Lung (tissue), 12 donors: Measurements from ENCODE around the gene RBP5. TPM values are rescaled to one million over a fixed set of nuclear protein-coding genes. Genes with fewer than 3 reads are reported as not detected.

Experiments
- ATAC-seq: fragments of 200-7000 bp; cut with Tn5 transposase; one replicate; pipeline ENCODE4 v1.9.1; 2020; ENCODE audit warnings: moderate number of reproducible peaks; ENCODE audit not compliant: insufficient read depth, low FRiP score
- DNase-seq, 3 donors: peaks; one replicate each; pipeline ENCODE4 v3.0.0-alpha.2; 2013 to 2017
- H3K27ac ChIP-seq, 2 donors: one replicate each; pipeline ENCODE4 v1.5.1; 2013; ENCODE audit warnings: mild to moderate bottlenecking in 2 of 2, moderate library complexity in 2 of 2, control low read depth in 1 of 2, inconsistent platforms in 1 of 2, low read depth in 1 of 2, low read length in 1 of 2
- H3K27me3 ChIP-seq, 3 donors: one replicate each; pipeline ENCODE4 v1.5.1; 2013; ENCODE audit warnings: low read length in 2 of 3; ENCODE audit not compliant: control insufficient read depth in 3 of 3, insufficient read depth in 3 of 3
- H3K36me3 ChIP-seq, 4 donors: one replicate each; pipeline ENCODE4 v1.5.1; 2013; ENCODE audit warnings: low read length in 4 of 4, mild to moderate bottlenecking in 1 of 4, moderate library complexity in 1 of 4; ENCODE audit not compliant: control insufficient read depth in 4 of 4, insufficient read depth in 4 of 4
- H3K4me1 ChIP-seq, 5 donors: one replicate each; pipeline ENCODE4 v1.5.1; 2013; ENCODE audit warnings: low read length in 5 of 5, mild to moderate bottlenecking in 2 of 5, moderate library complexity in 1 of 5; ENCODE audit not compliant: control insufficient read depth in 5 of 5, insufficient read depth in 5 of 5
- H3K4me3 ChIP-seq: one replicate; pipeline ENCODE4 v1.5.1; 2013; ENCODE audit warnings: mild to moderate bottlenecking, control low read depth, moderate library complexity
- H3K9ac ChIP-seq, 2 donors: one replicate each; pipeline ENCODE4 v1.5.1; 2013; ENCODE audit warnings: low read length in 2 of 2, control low read depth in 1 of 2; ENCODE audit not compliant: insufficient read depth in 1 of 2
- H3K9me3 ChIP-seq, 4 donors: one replicate each; pipeline ENCODE4 v1.5.1; 2013; ENCODE audit warnings: low read length in 3 of 4, mild to moderate bottlenecking in 1 of 4, moderate library complexity in 1 of 4; ENCODE audit not compliant: control insufficient read depth in 4 of 4, insufficient read depth in 3 of 4
- CTCF ChIP-seq: IDR thresholded peaks from 2 replicates; pipeline ENCODE4 v1.5.1; 2012; ENCODE audit warnings: mild to moderate bottlenecking; ENCODE audit errors: control extremely low read depth, extremely low read depth
- WGBS, 2 donors: extraction: QIAGEN DNeasy Blood & Tissue Kit; methylation state at CpG; one replicate each; pipeline ENCODE4 v1.1.7; 2013; 5-methylcytosine and 5-hydroxymethylcytosine counted together
- polyA plus RNA-seq, 2 donors: library from polyadenylated mRNA; stranded (reverse); fragments of 200-250 nt; gene quantifications; one replicate each; pipeline ENCODE4 v1.2.1, GENCODE V29; 2013
- total RNA-seq, 2 donors: library from RNA; depleted of rRNA in 1 of 2; stranded (reverse); fragments of >200 nt in 1 of 2; gene quantifications; one replicate each; pipeline ENCODE4 v1.2.1, GENCODE V29; 2014 to 2021
- donor health status: control.
- donor health status: control.
- donor health status: Bipolar disorder and iron deficiency.
- donor health status: healthy.
- donor health status: DM: yes; HTN: yes; CAD: no.

RBP5 gene
- total and polyA plus RNA-seq, 4 donors: 1.9 to 3.3 (median 2.4) TPM

GRCh38 chr12:7121324-7121723 lies 7.4 kb downstream of the RBP5 start:
- no peak overlapping the region for H3K9ac ChIP-seq
- WGBS, 2 donors: 81 to 89% methylated on average over 5 of the region's 5 CpGs
- no peak overlapping the region for H3K27ac ChIP-seq
- TF ChIP-seq CTCF: no peak
- no peak for DNase-seq
- peaks cover 0 to 13% (median 3%) of the 10 kb centered on the region in 5 donors for H3K4me1 ChIP-seq
- no peak for ATAC-seq
- H3K27me3 ChIP-seq: no peaks in the 10 kb centered on the region
- no peak overlapping the region for H3K4me3 ChIP-seq
- H3K36me3 ChIP-seq: peaks cover 0 to 2% (median 0%) of the 10 kb centered on the region in 4 donors
- H3K9me3 ChIP-seq: no peaks in the 10 kb centered on the region

DNA sequence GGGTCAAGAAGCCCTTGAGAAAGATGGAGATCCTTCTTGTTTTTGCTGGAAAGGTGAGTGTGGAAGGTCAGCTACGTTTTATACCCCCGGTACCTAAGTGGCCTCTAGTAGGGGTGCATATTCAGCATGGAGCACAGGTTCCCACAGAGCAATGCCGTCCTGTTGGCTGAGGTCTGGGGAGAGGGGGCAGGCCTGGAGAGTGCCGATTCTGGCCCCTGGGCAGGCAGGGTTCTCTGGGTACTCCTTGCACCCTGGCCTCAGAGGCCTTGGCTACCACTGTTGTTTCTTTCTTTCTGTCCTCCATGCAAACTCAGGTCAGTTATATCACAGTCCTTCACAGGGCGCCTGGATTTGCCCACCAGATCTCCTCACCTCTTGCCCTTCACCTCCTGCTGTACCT lies 8.5 kb downstream of the RBP5 start:
- TF ChIP-seq CTCF: no peak
- ATAC-seq (no peak), DNase-seq (no peak)
- H3K27ac ChIP-seq: no peak overlapping the region
- peaks cover 0 to 13% (median 3%) of the 10 kb centered on the region in 5 donors for H3K4me1 ChIP-seq
- H3K9ac ChIP-seq: no peak overlapping the region
- H3K27me3 ChIP-seq: no peaks in the 10 kb centered on the region
- WGBS, 2 donors: 92 to 96% methylated on average over 5 of the region's 5 CpGs
- H3K9me3 ChIP-seq: no peaks in the 10 kb centered on the region
- H3K36me3 ChIP-seq: peaks cover 0 to 2% (median 0%) of the 10 kb centered on the region in 4 donors
- H3K4me3 ChIP-seq: no peak overlapping the region

DNA sequence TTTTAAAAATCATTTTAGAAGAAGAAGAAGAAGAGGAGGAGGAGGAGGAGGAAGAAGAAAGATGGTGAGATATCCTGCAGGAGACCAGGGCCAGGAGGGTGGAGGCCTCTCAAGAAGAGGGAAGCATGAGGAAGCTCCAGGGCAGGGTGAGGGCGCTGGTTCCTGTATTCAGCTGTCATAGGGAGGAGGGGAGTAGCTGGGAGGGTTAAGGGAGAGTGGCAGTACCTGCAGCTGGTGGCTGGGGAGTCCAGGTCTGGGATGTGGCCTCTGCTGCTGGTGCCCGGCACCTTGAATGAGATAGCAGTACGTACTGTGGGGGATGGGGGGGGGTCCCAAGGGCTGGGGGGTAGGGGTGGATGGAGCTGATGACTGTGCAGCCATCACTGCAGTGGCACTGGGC lies 9.8 kb downstream of the RBP5 start:
- Histone ChIP-seq H3K9me3 (no peaks in the 10 kb centered on the region), H3K27me3 (no peaks in the 10 kb centered on the region), H3K4me3 (no peak overlapping the region), H3K27ac (no peak overlapping the region), H3K9ac (no peak overlapping the region), H3K4me1 (peaks cover 0 to 13% (median 2%) of the 10 kb centered on the region in 5 donors), H3K36me3 (peaks cover 0 to 2% (median 0%) of the 10 kb centered on the region in 4 donors)
- TF ChIP-seq CTCF: no peak
- DNase-seq (no peak), ATAC-seq (no peak)
- WGBS, 2 donors: 77 to 94% methylated on average over 3 of the region's 3 CpGs

- no peak overlapping the region for H3K4me3 ChIP-seq
- 90 to 94% methylated on average over 3 of the region's 3 CpGs for WGBS, 2 donors
- no peak overlapping the region for H3K9ac ChIP-seq
- H3K27me3 ChIP-seq: no peaks in the 10 kb centered on the region
- ATAC-seq: no peak
- no peak overlapping the region for H3K27ac ChIP-seq
- TF ChIP-seq CTCF: no peak
- peaks cover 0 to 3% (median 0%) of the 10 kb centered on the region in 5 donors for H3K4me1 ChIP-seq
- peaks cover 0 to 2% (median 0%) of the 10 kb centered on the region in 4 donors for H3K36me3 ChIP-seq
- H3K9me3 ChIP-seq: no peaks in the 10 kb centered on the region
- DNase-seq: no peak
These were observed 11.0 kb downstream of the RBP5 start for GRCh38 chr12:7117670-7118069.
